Mesenchymal stem cell (in vitro differentiated cells and primary cell): ENCODE results near the gene ARHGEF1.
A peak's percentile ranks its signal among the peaks of the same experiment; 100 is the strongest.

Experiments used
- DNase-seq: peaks from one replicate; pipeline ENCODE4 v3.0.0-alpha.2; 2013
- H2AFZ ChIP-seq: one replicate; pipeline ENCODE4 v1.6.1; 2013; ENCODE audit warnings: low read depth, mild to moderate bottlenecking, control low read depth, inconsistent platforms, low read length, moderate library complexity
- H2AK5ac ChIP-seq: 2 replicates; pipeline ENCODE4 v1.6.1; 2013; ENCODE audit warnings: low read length, moderate library complexity, mild to moderate bottlenecking, inconsistent platforms; ENCODE audit not compliant: severe bottlenecking
- H2BK120ac ChIP-seq: one replicate; pipeline ENCODE4 v1.6.1; 2013; ENCODE audit warnings: low read depth, mild to moderate bottlenecking, inconsistent platforms, low read length, moderate library complexity
- H2BK12ac ChIP-seq, 2 experiments: one replicate each; pipeline ENCODE4 v1.6.1; 2013; ENCODE audit warnings: inconsistent platforms in 2 of 2, low read length in 2 of 2, mild to moderate bottlenecking in 2 of 2, moderate library complexity in 2 of 2, control low read depth in 1 of 2
- H2BK15ac ChIP-seq: one replicate; pipeline ENCODE4 v1.6.1; 2013; ENCODE audit warnings: mild to moderate bottlenecking, low read depth, inconsistent platforms; ENCODE audit not compliant: poor library complexity, severe bottlenecking
- H2BK5ac ChIP-seq: 2 replicates; pipeline ENCODE4 v1.6.1; 2013; ENCODE audit warnings: low read depth, mild to moderate bottlenecking, low read length, control low read depth, inconsistent platforms; ENCODE audit not compliant: poor library complexity, severe bottlenecking
- H3K14ac ChIP-seq, 2 experiments: one replicate each; pipeline ENCODE4 v1.6.1; 2013; ENCODE audit warnings: inconsistent platforms in 2 of 2, low read length in 2 of 2, control low read depth in 1 of 2, mild to moderate bottlenecking in 1 of 2, moderate library complexity in 1 of 2
- H3K18ac ChIP-seq, 2 experiments: one replicate each; pipeline ENCODE4 v1.6.1; 2013; ENCODE audit warnings: inconsistent platforms in 2 of 2, low read length in 2 of 2, control low read depth in 1 of 2, low read depth in 1 of 2, mild to moderate bottlenecking in 1 of 2
- H3K23ac ChIP-seq, 2 experiments: one replicate each; pipeline ENCODE4 v1.6.1; 2013; ENCODE audit warnings: inconsistent platforms in 2 of 2, low read length in 2 of 2, mild to moderate bottlenecking in 2 of 2, moderate library complexity in 2 of 2, control low read depth in 1 of 2
- H3K27ac ChIP-seq: 2 replicates; pipeline ENCODE4 v1.5.1; 2013; ENCODE audit warnings: mild to moderate bottlenecking, moderate library complexity, low read length, control low read depth, inconsistent platforms; ENCODE audit not compliant: poor library complexity, severe bottlenecking
- H3K27me3 ChIP-seq, 2 experiments: 2 replicates each; pipeline versions ENCODE4 v1.6.1 to v1.7.0; 2013; ENCODE audit warnings: low read length in 2 of 2, mild to moderate bottlenecking in 2 of 2, moderate library complexity in 2 of 2, control low read depth in 1 of 2, inconsistent platforms in 1 of 2; ENCODE audit not compliant: control insufficient read depth in 1 of 2, insufficient read depth in 1 of 2
- H3K36me3 ChIP-seq, 2 experiments: 2 replicates each; pipeline versions ENCODE4 v1.6.1 to v1.7.0; 2013; ENCODE audit warnings: low read length in 2 of 2, control low read depth in 1 of 2, inconsistent platforms in 1 of 2, low read depth in 1 of 2, mild to moderate bottlenecking in 1 of 2; ENCODE audit not compliant: insufficient read depth in 2 of 2, control insufficient read depth in 1 of 2
- H3K4ac ChIP-seq, 2 experiments: one replicate each; pipeline ENCODE4 v1.6.1; 2013; ENCODE audit warnings: inconsistent platforms in 2 of 2, low read length in 2 of 2, mild to moderate bottlenecking in 2 of 2, moderate library complexity in 2 of 2, control low read depth in 1 of 2, low read depth in 1 of 2
- H3K4me1 ChIP-seq: 2 replicates; pipeline ENCODE4 v1.6.1; 2013; ENCODE audit warnings: low read depth, low read length, control low read depth; ENCODE audit not compliant: control insufficient read depth, insufficient read depth
- H3K4me2 ChIP-seq: 2 replicates; pipeline ENCODE4 v1.6.1; 2013; ENCODE audit warnings: low read length, mild to moderate bottlenecking, inconsistent platforms; ENCODE audit not compliant: poor library complexity, severe bottlenecking
- H3K4me3 ChIP-seq, 2 experiments: 2 replicates each; pipeline versions ENCODE4 v1.5.1 to v1.7.0; 2013; ENCODE audit warnings: low read length in 2 of 2, mild to moderate bottlenecking in 2 of 2, control low read depth in 1 of 2, low read depth in 1 of 2; ENCODE audit not compliant: insufficient read depth in 1 of 2
- H3K79me1 ChIP-seq: replicated peaks from 2 replicates; pipeline ENCODE4 v1.6.1; 2013; ENCODE audit warnings: mild to moderate bottlenecking, control low read depth, low read length, inconsistent platforms; ENCODE audit not compliant: poor library complexity, severe bottlenecking
- H3K9ac ChIP-seq: 2 replicates; pipeline ENCODE4 v1.7.0; 2013; ENCODE audit warnings: mild to moderate bottlenecking, low read length, moderate library complexity
- H3K9me3 ChIP-seq: 2 replicates; pipeline ENCODE4 v1.7.0; 2013; ENCODE audit warnings: mild to moderate bottlenecking, low read length; ENCODE audit not compliant: control insufficient read depth
- H4K8ac ChIP-seq: one replicate; pipeline ENCODE4 v1.6.1; 2013; ENCODE audit warnings: inconsistent platforms, mild to moderate bottlenecking, low read length, moderate library complexity
- H4K91ac ChIP-seq: one replicate; pipeline ENCODE4 v1.6.1; 2013; ENCODE audit warnings: mild to moderate bottlenecking, low read length, inconsistent platforms
- WGBS: methylation state at CpG from one replicate; pipeline ENCODE4 v1.1.7; 2013; ENCODE audit warnings: mixed read lengths; 5-methylcytosine and 5-hydroxymethylcytosine counted together

The ARHGEF1 gene

GRCh38 chr19:41924151-41925145, 41.5 kb downstream of the ARHGEF1 start:
- Histone ChIP-seq H3K14ac (no peak overlapping the region), H4K8ac (no peak overlapping the region), H3K23ac (no peak overlapping the region), H3K79me1 (no peaks in the 10 kb centered on the region), H3K4me2 (no peak overlapping the region), H3K27ac (no peak overlapping the region), H2BK5ac (no peak overlapping the region), H3K4ac (no peak overlapping the region), H2BK15ac (no peak overlapping the region), H2AFZ (no peak overlapping the region), H3K9ac (no peak overlapping the region), H4K91ac (no peak overlapping the region), H2BK12ac (no peak overlapping the region), H2BK120ac (no peak overlapping the region), H3K27me3 (peaks cover 79% of the 10 kb centered on the region in 2 experiments), H3K4me1 (peaks cover 13% of the 10 kb centered on the region), H3K36me3 (no peaks in the 10 kb centered on the region), H2AK5ac (no peak overlapping the region), H3K18ac (no peak overlapping the region), H3K4me3 (no peak overlapping the region), H3K9me3 (peaks cover 6% of the 10 kb centered on the region)
- DNase-seq, result no peak
- 60% methylated on average over 11 of the region's 13 CpGs for WGBS

GRCh38 chr19:41925208-41926003, 42.4 kb downstream of the ARHGEF1 start:
- no peak overlapping the region for H2BK120ac ChIP-seq
- H2AK5ac ChIP-seq, result no peak overlapping the region
- H2BK5ac ChIP-seq, result no peak overlapping the region
- H2AFZ ChIP-seq, result no peak overlapping the region
- no peak overlapping the region for H3K4me3 ChIP-seq
- no peak overlapping the region for H3K18ac ChIP-seq
- no peak for DNase-seq
- no peak overlapping the region for H3K23ac ChIP-seq
- 40% methylated on average over 7 of the region's 7 CpGs for WGBS
- H3K4me1 ChIP-seq, result peaks cover 13% of the 10 kb centered on the region
- no peak overlapping the region for H4K91ac ChIP-seq
- H2BK12ac ChIP-seq, result no peak overlapping the region
- H3K27me3 ChIP-seq, result peaks cover 84 to 88% of the 10 kb centered on the region in 2 experiments
- H3K36me3 ChIP-seq, result no peaks in the 10 kb centered on the region
- H3K79me1 ChIP-seq, result no peaks in the 10 kb centered on the region
- H3K4me2 ChIP-seq, result no peak overlapping the region
- H4K8ac ChIP-seq, result no peak overlapping the region
- no peak overlapping the region for H3K14ac ChIP-seq
- H3K9ac ChIP-seq, result no peak overlapping the region
- H3K9me3 ChIP-seq, result peaks cover 6% of the 10 kb centered on the region
- H3K27ac ChIP-seq, result no peak overlapping the region
- no peak overlapping the region for H3K4ac ChIP-seq
- no peak overlapping the region for H2BK15ac ChIP-seq

DNA sequence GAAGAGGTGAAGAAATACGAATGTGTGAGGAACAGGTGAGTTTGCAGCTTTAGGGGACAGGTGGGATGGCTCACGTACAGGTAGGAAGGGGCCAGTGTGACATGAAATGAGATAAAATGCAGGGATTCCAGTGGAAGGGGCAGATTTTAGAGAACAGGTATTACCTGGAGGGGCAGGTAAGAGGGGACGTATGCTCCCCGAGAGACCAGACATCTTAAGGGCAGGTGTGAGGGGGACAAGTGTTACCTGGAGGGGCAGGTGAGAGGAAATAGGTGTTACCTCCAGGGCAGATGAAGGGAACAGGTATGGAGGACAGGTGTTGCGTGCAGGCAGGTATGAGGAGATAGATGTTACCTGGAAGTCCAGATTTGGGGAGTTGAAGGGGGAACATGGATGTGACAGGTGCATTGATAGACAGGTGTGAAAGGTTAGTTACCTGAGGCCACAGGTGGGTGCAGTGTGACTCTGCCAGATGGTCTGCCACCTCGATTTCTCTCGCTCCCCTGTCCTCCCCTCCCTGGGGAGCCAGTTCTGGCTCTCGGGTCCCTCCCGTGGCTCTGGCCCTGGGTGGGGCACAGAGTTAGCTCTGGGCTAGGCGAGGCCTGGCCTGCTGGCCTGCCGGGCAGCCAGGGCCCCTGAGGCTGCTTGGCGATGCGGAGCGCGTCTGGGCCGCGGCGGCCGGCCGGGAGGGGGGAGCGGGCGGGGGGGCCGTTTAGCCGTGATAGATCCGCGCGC, 43.2 kb downstream of the ARHGEF1 start:
- H2BK120ac ChIP-seq, result no peak overlapping the region
- DNase-seq, result no peak
- H3K9me3 ChIP-seq, result peaks cover 6% of the 10 kb centered on the region
- no peaks in the 10 kb centered on the region for H3K79me1 ChIP-seq
- H3K4me2 ChIP-seq, result no peak overlapping the region
- H4K91ac ChIP-seq, result no peak overlapping the region
- H2BK12ac ChIP-seq, result no peak overlapping the region
- H3K36me3 ChIP-seq, result no peaks in the 10 kb centered on the region
- no peak overlapping the region for H2AK5ac ChIP-seq
- H3K18ac ChIP-seq, result no peak overlapping the region
- no peak overlapping the region for H3K9ac ChIP-seq
- peaks cover 14% of the 10 kb centered on the region for H3K4me1 ChIP-seq
- H2BK5ac ChIP-seq, result no peak overlapping the region
- H2AFZ ChIP-seq, result no peak overlapping the region
- H3K4me3 ChIP-seq, result peak overlapping the region in 1 of 2 experiments; percentile 8
- no peak overlapping the region for H4K8ac ChIP-seq
- no peak overlapping the region for H3K23ac ChIP-seq
- H3K14ac ChIP-seq, result peak overlapping the region in 1 of 2 experiments; percentile 14
- H3K27ac ChIP-seq, result no peak overlapping the region
- H2BK15ac ChIP-seq, result no peak overlapping the region
- H3K27me3 ChIP-seq, result peaks cover 84 to 88% of the 10 kb centered on the region in 2 experiments
- WGBS, result 19% methylated on average over 26 of the region's 27 CpGs
- no peak overlapping the region for H3K4ac ChIP-seq
